ENCODE measurements around the gene PPARGC1A.

PPARGC1A gene

GRCh38 chr4:23779422-23779821 is 110.4 kb downstream of the PPARGC1A start:
- DNase-seq (ENCODE audit: low read depth): no peak
- no peak overlapping the region for H3K4me3 ChIP-seq (ENCODE audit: control insufficient read depth, low read depth, low read length)
- TF ChIP-seq, protein P1, sequence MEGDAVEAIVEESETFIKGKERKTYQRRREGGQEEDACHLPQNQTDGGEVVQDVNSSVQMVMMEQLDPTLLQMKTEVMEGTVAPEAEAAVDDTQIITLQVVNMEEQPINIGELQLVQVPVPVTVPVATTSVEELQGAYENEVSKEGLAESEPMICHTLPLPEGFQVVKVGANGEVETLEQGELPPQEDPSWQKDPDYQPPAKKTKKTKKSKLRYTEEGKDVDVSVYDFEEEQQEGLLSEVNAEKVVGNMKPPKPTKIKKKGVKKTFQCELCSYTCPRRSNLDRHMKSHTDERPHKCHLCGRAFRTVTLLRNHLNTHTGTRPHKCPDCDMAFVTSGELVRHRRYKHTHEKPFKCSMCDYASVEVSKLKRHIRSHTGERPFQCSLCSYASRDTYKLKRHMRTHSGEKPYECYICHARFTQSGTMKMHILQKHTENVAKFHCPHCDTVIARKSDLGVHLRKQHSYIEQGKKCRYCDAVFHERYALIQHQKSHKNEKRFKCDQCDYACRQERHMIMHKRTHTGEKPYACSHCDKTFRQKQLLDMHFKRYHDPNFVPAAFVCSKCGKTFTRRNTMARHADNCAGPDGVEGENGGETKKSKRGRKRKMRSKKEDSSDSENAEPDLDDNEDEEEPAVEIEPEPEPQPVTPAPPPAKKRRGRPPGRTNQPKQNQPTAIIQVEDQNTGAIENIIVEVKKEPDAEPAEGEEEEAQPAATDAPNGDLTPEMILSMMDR (conservative IDR thresholded peaks at IDR 0.05; ENCODE audit: control insufficient read depth, insufficient read depth, low read depth, low read length): no peak

GRCh38 chr4:23775694-23776093 is 114.2 kb downstream of the PPARGC1A start:
- no peak for DNase-seq (ENCODE audit: low read depth)
- H3K4me3 ChIP-seq (ENCODE audit: control insufficient read depth, low read depth, low read length): no peak overlapping the region
- TF ChIP-seq, protein P1 (conservative IDR thresholded peaks at IDR 0.05; ENCODE audit: control insufficient read depth, insufficient read depth, low read depth, low read length): no peak

DNA sequence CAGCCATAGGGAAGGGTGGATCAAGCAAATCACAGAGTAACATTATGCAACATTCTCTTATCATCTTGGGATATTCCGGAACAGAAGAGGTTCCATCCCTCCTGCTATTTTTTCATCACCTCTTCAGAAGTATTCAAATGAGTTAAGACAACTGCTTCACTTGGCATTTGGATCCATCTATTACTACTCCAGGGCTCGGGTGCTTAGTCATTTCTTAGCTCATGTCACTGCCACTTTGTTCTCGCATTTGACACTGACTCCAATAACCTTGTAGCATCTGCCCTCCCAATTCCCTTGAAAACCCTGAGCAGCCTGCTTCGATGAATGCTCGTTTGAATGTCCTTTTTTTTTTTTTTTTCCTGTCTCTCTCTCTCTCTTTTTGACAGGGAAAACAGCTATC is 114.9 kb downstream of the PPARGC1A start:
- TF ChIP-seq, protein P1 (conservative IDR thresholded peaks at IDR 0.05; ENCODE audit: control insufficient read depth, insufficient read depth, low read depth, low read length): no peak
- no peak for DNase-seq (ENCODE audit: low read depth)

GRCh38 chr4:23773884-23774636 is 115.8 kb downstream of the PPARGC1A start:
- DNase-seq (ENCODE audit: low read depth): no peak
- TF ChIP-seq, protein P1 (conservative IDR thresholded peaks at IDR 0.05; ENCODE audit: control insufficient read depth, insufficient read depth, low read depth, low read length): no peak
- H3K4me3 ChIP-seq (ENCODE audit: control insufficient read depth, low read depth, low read length): no peak overlapping the region

More for the DNA sequence above, 114.9 kb downstream of the PPARGC1A start:
- no peak overlapping the region for H3K4me3 ChIP-seq (ENCODE audit: control insufficient read depth, low read depth, low read length)

DNA sequence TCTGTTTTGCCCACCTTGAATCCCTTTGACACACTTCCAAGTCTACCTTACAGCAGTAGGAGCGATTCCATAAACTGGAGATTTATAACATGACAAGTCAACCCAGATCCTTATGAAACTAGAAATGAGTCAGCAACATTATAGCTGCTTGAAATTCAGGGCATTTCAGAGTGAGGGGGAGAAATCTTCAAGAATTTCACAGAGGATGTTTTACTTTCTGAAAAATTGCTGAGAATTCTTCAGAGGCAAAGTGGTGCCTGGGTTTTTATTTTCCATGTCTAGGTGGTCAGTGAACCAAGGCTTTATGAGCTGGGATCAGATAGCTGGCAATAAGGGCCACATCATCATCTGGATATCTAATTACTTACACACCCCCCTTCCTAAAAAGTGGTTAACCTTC is 119.8 kb downstream of the PPARGC1A start:
- peak; percentile 18 for DNase-seq (ENCODE audit: low read depth)
- TF ChIP-seq, protein P1 (conservative IDR thresholded peaks at IDR 0.05; ENCODE audit: control insufficient read depth, insufficient read depth, low read depth, low read length): no peak
- no peak overlapping the region for H3K4me3 ChIP-seq (ENCODE audit: control insufficient read depth, low read depth, low read length)

GRCh38 chr4:23769406-23769805 is 120.4 kb downstream of the PPARGC1A start:
- DNase-seq (ENCODE audit: low read depth): no peak
- H3K4me3 ChIP-seq (ENCODE audit: control insufficient read depth, low read depth, low read length): no peak overlapping the region
- TF ChIP-seq, protein P1 (conservative IDR thresholded peaks at IDR 0.05; ENCODE audit: control insufficient read depth, insufficient read depth, low read depth, low read length): no peak
